ENCODE measurements around the gene ADCY5.

Gene ADCY5

GRCh38 chr3:123336441-123336851, 112.4 kb downstream of the ADCY5 start:
- TF ChIP-seq ZNF23 (tag by site-specific recombination; IDR thresholded peaks at IDR 0.05; ENCODE audit: borderline replicate concordance) (no peak), ZNF544 (tag by site-specific recombination; IDR thresholded peaks at IDR 0.05) (no peak), ZNF530 (tag by site-specific recombination; IDR thresholded peaks at IDR 0.05; ENCODE audit: low read depth) (no peak), ZNF292 (tag by site-specific recombination; IDR thresholded peaks at IDR 0.05; ENCODE audit: borderline replicate concordance, low read depth) (no peak), ZNF24 (tag by site-specific recombination; IDR thresholded peaks at IDR 0.05) (no peak), YY2 (tag by site-specific recombination; IDR thresholded peaks at IDR 0.05) (no peak), ZNF354C (tag by site-specific recombination; IDR thresholded peaks at IDR 0.05; ENCODE audit: borderline replicate concordance, low read depth) (no peak), ZIC2 (tag by site-specific recombination; IDR thresholded peaks at IDR 0.05) (no peak), ZNF350 (tag by site-specific recombination; IDR thresholded peaks at IDR 0.05) (no peak)
- H3K27ac ChIP-seq (ENCODE audit: extremely low read depth, low read depth, low read length), result no peak overlapping the region
- H3K4me1 ChIP-seq (ENCODE audit: control insufficient read depth, insufficient read depth, low read length), result no peaks in the 10 kb centered on the region
- H3K4me3 ChIP-seq (ENCODE audit: low read depth, low read length), result no peak overlapping the region
- ChIA-PET CTCF (interaction anchor here (1.3 to 1.7 kb wide), 2 partner anchors 8 to 9 kb away, joined by 4 read pairs; no protein-coding TSS in a partner anchor), POLR2A (no interaction called here)
- no peaks in the 10 kb centered on the region for H3K9me3 ChIP-seq (ENCODE audit: control insufficient read depth, insufficient read depth, low read depth, low read length)
- H3K36me3 ChIP-seq (ENCODE audit: control insufficient read depth in 2 of 2, insufficient read depth in 1 of 2, low read length in 2 of 2), result no peaks in the 10 kb centered on the region

GRCh38 chr3:123336001-123336400, 112.9 kb downstream of the ADCY5 start:
- Histone ChIP-seq H3K9me3 (ENCODE audit: control insufficient read depth, insufficient read depth, low read depth, low read length) (no peaks in the 10 kb centered on the region), H3K4me3 (ENCODE audit: low read depth, low read length) (no peak overlapping the region), H3K36me3 (ENCODE audit: control insufficient read depth in 2 of 2, insufficient read depth in 1 of 2, low read length in 2 of 2) (no peaks in the 10 kb centered on the region), H3K27ac (ENCODE audit: extremely low read depth, low read depth, low read length) (no peak overlapping the region), H3K4me1 (ENCODE audit: control insufficient read depth, insufficient read depth, low read length) (no peaks in the 10 kb centered on the region)
- POLR2A ChIA-PET, result no interaction called here
- CTCF ChIA-PET, result no interaction called here
- no peak for TF ChIP-seq ZNF19 (tag by site-specific recombination; IDR thresholded peaks at IDR 0.05; ENCODE audit: low read depth)
- 0 out of 2 replicates have a peak, but pooled peaks have one; percentile 37 for TF ChIP-seq EGR2 (tag by site-specific recombination; IDR thresholded peaks at IDR 0.05; ENCODE audit: low read depth)

GRCh38 chr3:123335007-123335670, 113.8 kb downstream of the ADCY5 start:
- Histone ChIP-seq H3K4me3 (ENCODE audit: low read depth, low read length) (no peak overlapping the region), H3K9me3 (ENCODE audit: control insufficient read depth, insufficient read depth, low read depth, low read length) (no peaks in the 10 kb centered on the region), H3K27ac (ENCODE audit: extremely low read depth, low read depth, low read length) (no peak overlapping the region), H3K36me3 (ENCODE audit: control insufficient read depth in 2 of 2, insufficient read depth in 1 of 2, low read length in 2 of 2) (no peaks in the 10 kb centered on the region), H3K4me1 (ENCODE audit: control insufficient read depth, insufficient read depth, low read length) (no peaks in the 10 kb centered on the region)
- TF ChIP-seq ELK4 (IDR thresholded peaks at IDR 0.05; ENCODE audit: borderline replicate concordance, low read depth, low read length) (no peak), ZNF48 (tag by site-specific recombination; IDR thresholded peaks at IDR 0.05) (no peak), ZNF518A (tag by site-specific recombination; conservative IDR thresholded peaks at IDR 0.05; ENCODE audit: low read depth) (no peak), ZNF394 (tag by site-specific recombination; IDR thresholded peaks at IDR 0.05; ENCODE audit: borderline replicate concordance) (no peak), ZNF544 (tag by site-specific recombination; IDR thresholded peaks at IDR 0.05) (no peak), HOXC10 (CRISPR knock-in tag; IDR thresholded peaks at IDR 0.05) (no peak), ZNF157 (tag by site-specific recombination; IDR thresholded peaks at IDR 0.05) (no peak), KLF16 (tag by site-specific recombination; IDR thresholded peaks at IDR 0.05) (no peak), ZNF776 (tag by site-specific recombination; IDR thresholded peaks at IDR 0.05; ENCODE audit: borderline replicate concordance) (no peak), ZNF280C (tag by site-specific recombination; IDR thresholded peaks at IDR 0.05) (no peak), ZFP69B (tag by site-specific recombination; IDR thresholded peaks at IDR 0.05) (no peak)
- ChIA-PET POLR2A (no interaction called here), CTCF (no interaction called here)
